GM18909 (cell line): Measurements from ENCODE around the gene HEPACAM.

ENCODE experiments used
- ATAC-seq: cut with Tn5 transposase; IDR thresholded peaks from one replicate; pipeline ENCODE4 v1.9.1; 2021; ENCODE audit warnings: mild to moderate bottlenecking; ENCODE audit not compliant: unreplicated experiment, poor library complexity

Gene HEPACAM

GRCh38 chr11:124889191-124890091, 46.4 kb downstream of the HEPACAM start:
- no peak for ATAC-seq

GRCh38 chr11:124887667-124888013, 48.2 kb downstream of the HEPACAM start:
- no peak for ATAC-seq

GRCh38 chr11:124886978-124887666, 48.7 kb downstream of the HEPACAM start:
- no peak for ATAC-seq

- ATAC-seq = no peak
Observed at GRCh38 chr11:124886476-124886875, 49.4 kb downstream of the HEPACAM start.

- ATAC-seq = no peak
Observed at GRCh38 chr11:124884869-124885479, 50.9 kb downstream of the HEPACAM start.

GRCh38 chr11:124884340-124884739, 51.5 kb downstream of the HEPACAM start:
- ATAC-seq = no peak

- ATAC-seq = no peak
Observed at GRCh38 chr11:124882339-124883071, 53.3 kb downstream of the HEPACAM start.

- ATAC-seq = no peak
Observed at GRCh38 chr11:124880958-124881357, 54.9 kb downstream of the HEPACAM start.

GRCh38 chr11:124880290-124880611, 55.6 kb downstream of the HEPACAM start:
- no peak for ATAC-seq

GRCh38 chr11:124879493-124880289, 56.2 kb downstream of the HEPACAM start:
- ATAC-seq = no peak

GRCh38 chr11:124878759-124879492, 56.9 kb downstream of the HEPACAM start:
- ATAC-seq = no peak

- no peak for ATAC-seq
Observed at GRCh38 chr11:124877910-124878758, 57.7 kb downstream of the HEPACAM start.

- no peak for ATAC-seq
Observed at GRCh38 chr11:124877631-124877909, 58.3 kb downstream of the HEPACAM start.

GRCh38 chr11:124876818-124877630, 58.8 kb downstream of the HEPACAM start:
- ATAC-seq = no peak

- ATAC-seq = peak; percentile 92
Observed at GRCh38 chr11:124875943-124876817, 59.7 kb downstream of the HEPACAM start.

GRCh38 chr11:124875401-124875800, 60.4 kb downstream of the HEPACAM start:
- ATAC-seq = no peak
